CD4-positive, alpha-beta T cell (primary cell): ENCODE data around the gene KCNH1. TPM values are rescaled to one million over a fixed set of nuclear protein-coding genes. Genes with fewer than 3 reads are reported as not detected.

ENCODE experiments used
- ATAC-seq: fragments of 200-7000 bp; cut with Tn5 transposase; one replicate; pipeline ENCODE4 v1.10.0; 2022; ENCODE audit warnings: mild to moderate bottlenecking; ENCODE audit not compliant: poor library complexity
- CTCF ChIA-PET: fragments of 350-600 bp; sonication (Branson Sonifier 250); formaldehyde crosslinking; loops from one replicate; lab custom pipeline; 2021; ENCODE audit warnings: antibody characterized with exemption, inconsistent platforms; lab: Charles Lee
- POLR2A ChIA-PET: fragments of 350-600 bp; sonication (Branson Sonifier 250); formaldehyde crosslinking; loops from one replicate; lab custom pipeline; 2021; ENCODE audit warnings: antibody characterized with exemption, inconsistent platforms; lab: Charles Lee
- DNase-seq, 14 experiments: peaks; one replicate each; pipeline ENCODE4 v3.0.0-alpha.2; 2013 to 2020; ENCODE audit warnings: mixed read lengths in 2 of 14
- H3K27ac ChIP-seq, 2 donors: one replicate each; pipeline versions ENCODE4 v1.5.1 to v1.7.0; 2013; ENCODE audit warnings: low read length in 2 of 2, low read depth in 1 of 2, mild to moderate bottlenecking in 1 of 2
- H3K27me3 ChIP-seq, 2 experiments: 1 replicate in 1 of 2; 2 replicates in 1 of 2; pipeline versions ENCODE4 v1.6.1 to v1.7.0; 2013; ENCODE audit warnings: low read length in 2 of 2, control low read depth in 1 of 2, mild to moderate bottlenecking in 1 of 2, moderate library complexity in 1 of 2; ENCODE audit not compliant: insufficient read depth in 2 of 2, control insufficient read depth in 1 of 2
- H3K36me3 ChIP-seq: one replicate; pipeline ENCODE4 v1.6.1; 2013; ENCODE audit warnings: low read length, control low read depth; ENCODE audit not compliant: insufficient read depth
- H3K4me1 ChIP-seq: one replicate; pipeline ENCODE4 v1.6.1; 2013; ENCODE audit warnings: low read length, control low read depth; ENCODE audit not compliant: insufficient read depth
- H3K4me3 ChIP-seq: one replicate; pipeline ENCODE4 v1.5.1; 2013; ENCODE audit warnings: mild to moderate bottlenecking, low read length, moderate library complexity
- H3K9me3 ChIP-seq, 2 experiments: 1 replicate in 1 of 2; 2 replicates in 1 of 2; pipeline versions ENCODE4 v1.6.1 to v1.7.0; 2013; ENCODE audit warnings: low read length in 2 of 2, mild to moderate bottlenecking in 2 of 2, control low read depth in 1 of 2, moderate library complexity in 1 of 2; ENCODE audit not compliant: control insufficient read depth in 1 of 2, insufficient read depth in 1 of 2
- H3K27ac Mint-ChIP-seq: one replicate; pipeline ENCODE4 v1.8.0; 2020; ENCODE audit warnings: mixed read lengths
- H3K27me3 Mint-ChIP-seq: one replicate; pipeline ENCODE4 v1.8.0; 2021; ENCODE audit warnings: mixed read lengths
- H3K36me3 Mint-ChIP-seq: one replicate; pipeline ENCODE4 v1.8.0; 2021; ENCODE audit warnings: low read depth, mixed read lengths
- H3K4me1 Mint-ChIP-seq: one replicate; pipeline ENCODE4 v1.8.0; 2021; ENCODE audit warnings: low read depth, mixed read lengths
- H3K4me3 Mint-ChIP-seq: one replicate; pipeline ENCODE4 v1.8.0; 2020; ENCODE audit warnings: mild to moderate bottlenecking, mixed read lengths
- H3K9me3 Mint-ChIP-seq: one replicate; pipeline ENCODE4 v1.8.0; 2020; ENCODE audit warnings: mixed read lengths
- CTCF ChIP-seq: fragments of 200-600 bp; IDR thresholded peaks from one replicate; pipeline ENCODE4 v1.8.0; 2022; ENCODE audit warnings: antibody characterized with exemption, mild to moderate bottlenecking
- intact Hi-C, 2 experiments: fragments of 100-400 bp; cut with DNase I in 1 of 2; cut with micrococcal nuclease in 1 of 2; formaldehyde crosslinking; loops; one replicate each; pipeline versions ENCODE4 v1.15.1 to v1.9.0; 2023 to 2025; cut with DNase I, micrococcal nuclease
- total RNA-seq, 174 experiments: library from RNA in 2 of 174; stranded (reverse) in 2 of 174; gene quantifications; one replicate each; pipeline ENCODE4 v1.2.3 and lab custom pipeline; 2021 to 2026

The KCNH1 gene
- total RNA-seq, 2 experiments from 2014 or later, result not detected

- ATAC-seq (no peak), DNase-seq (no peak)
- no peak overlapping the region for H3K4me3 ChIP-seq
- H3K9me3 ChIP-seq, result peaks cover 0 to 4% of the 10 kb centered on the region in 2 experiments
- no peak overlapping the region for H3K27ac ChIP-seq
- H3K27ac Mint-ChIP-seq, result no peak overlapping the region
- TF ChIP-seq CTCF, result no peak
- no peaks in the 10 kb centered on the region for H3K27me3 ChIP-seq
- ChIA-PET POLR2A (no interaction called here), CTCF (no interaction called here)
- no peaks in the 10 kb centered on the region for H3K9me3 Mint-ChIP-seq
- H3K36me3 ChIP-seq, result no peaks in the 10 kb centered on the region
- no peaks in the 10 kb centered on the region for H3K36me3 Mint-ChIP-seq
- peaks cover 2% of the 10 kb centered on the region for H3K4me1 ChIP-seq
- H3K27me3 Mint-ChIP-seq, result no peaks in the 10 kb centered on the region
- no peak overlapping the region for H3K4me3 Mint-ChIP-seq
- intact Hi-C loops, result no loop called here
- peaks cover 18% of the 10 kb centered on the region for H3K4me1 Mint-ChIP-seq
Measured at GRCh38 chr1:210695026-210695425, 438.9 kb downstream of the KCNH1 start.

GRCh38 chr1:210692796-210693195 lies 441.2 kb downstream of the KCNH1 start:
- Histone ChIP-seq H3K27ac (no peak overlapping the region), H3K36me3 (no peaks in the 10 kb centered on the region), H3K27me3 (no peaks in the 10 kb centered on the region), H3K4me1 (peaks cover 2% of the 10 kb centered on the region), H3K9me3 (no peaks in the 10 kb centered on the region), H3K4me3 (no peak overlapping the region)
- ChIA-PET CTCF (no interaction called here), POLR2A (no interaction called here)
- H3K27me3 Mint-ChIP-seq, result no peaks in the 10 kb centered on the region
- intact Hi-C loops, result no loop called here
- TF ChIP-seq CTCF, result no peak
- H3K4me1 Mint-ChIP-seq, result peaks cover 18% of the 10 kb centered on the region
- no peaks in the 10 kb centered on the region for H3K36me3 Mint-ChIP-seq
- H3K4me3 Mint-ChIP-seq, result no peak overlapping the region
- ATAC-seq (no peak), DNase-seq (no peak)
- H3K9me3 Mint-ChIP-seq, result no peaks in the 10 kb centered on the region
- H3K27ac Mint-ChIP-seq, result no peak overlapping the region

- TF ChIP-seq CTCF, result no peak
- Histone ChIP-seq H3K36me3 (no peaks in the 10 kb centered on the region), H3K4me1 (peaks cover 2% of the 10 kb centered on the region), H3K27me3 (no peaks in the 10 kb centered on the region), H3K4me3 (no peak overlapping the region), H3K27ac (no peak overlapping the region), H3K9me3 (no peaks in the 10 kb centered on the region)
- no peaks in the 10 kb centered on the region for H3K36me3 Mint-ChIP-seq
- DNase-seq, result no peak
- H3K27ac Mint-ChIP-seq, result no peak overlapping the region
- no peaks in the 10 kb centered on the region for H3K9me3 Mint-ChIP-seq
- H3K4me1 Mint-ChIP-seq, result peaks cover 18% of the 10 kb centered on the region
- ATAC-seq, result no peak
- ChIA-PET POLR2A (no interaction called here), CTCF (no interaction called here)
- intact Hi-C loops, result no loop called here
- H3K27me3 Mint-ChIP-seq, result no peaks in the 10 kb centered on the region
- H3K4me3 Mint-ChIP-seq, result no peak overlapping the region
Measured at GRCh38 chr1:210691039-210691610, 442.8 kb downstream of the KCNH1 start.
